ACHN (cell line): ENCODE data around the gene PHKA2.
"Not testable (repeated sequence)": the region's sequence is repeated elsewhere in the genome, so short reads cannot be mapped to it uniquely, and the experiment has no call there.

Experiments
- DNase-seq: peaks from one replicate; pipeline ENCODE4 v3.0.0-alpha.2; 2015
- in situ Hi-C: cut with HindIII; loops from 2 replicates; pipeline ENCODE4 v1.10.0; 2017; ENCODE audit warnings: low sequenced_read_pairs, low pct_ligation_motif_present, low pct_unique_long_range_greater_than_20kb

Gene PHKA2

DNA sequence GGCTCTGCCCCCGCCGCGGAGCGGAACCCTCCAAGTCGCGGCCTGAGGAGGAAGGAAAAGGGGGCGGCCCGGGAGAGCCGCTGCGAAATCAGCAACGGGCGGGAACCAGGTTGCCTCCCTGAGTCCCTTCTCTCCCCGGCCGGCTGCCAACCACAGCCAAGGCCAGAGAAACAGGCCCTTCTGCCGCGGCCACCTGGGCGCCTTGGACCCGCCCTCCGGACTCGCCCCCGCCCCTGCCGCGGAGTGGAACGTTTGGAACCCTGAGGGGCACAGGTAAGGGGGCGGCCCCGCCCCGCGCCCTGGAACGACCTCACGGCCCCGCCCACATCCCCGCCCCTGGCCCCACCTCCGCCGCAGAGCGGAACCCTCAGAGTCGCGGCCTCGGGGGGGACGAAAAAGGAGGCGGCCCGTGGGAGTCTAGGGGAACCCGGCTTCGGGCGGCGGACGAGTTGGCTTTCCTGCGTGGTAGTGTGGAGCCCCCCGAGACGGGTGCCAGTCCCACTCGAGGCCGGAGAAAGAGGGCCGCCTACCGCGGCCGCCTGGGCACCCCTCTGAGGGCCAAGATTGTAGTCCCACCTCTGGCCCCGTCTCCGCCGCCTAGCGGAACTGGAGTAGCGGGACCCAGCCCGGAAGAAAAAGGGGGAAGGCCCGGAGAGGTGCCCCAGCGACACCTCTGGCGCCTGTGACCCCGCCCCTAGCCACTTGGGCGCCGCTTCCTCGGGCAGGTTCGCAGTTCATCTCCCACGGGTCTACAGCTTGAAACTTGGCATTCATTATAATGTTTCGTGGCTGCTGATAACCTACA is 669 bp upstream of the PHKA2 start:
- in situ Hi-C loops = no loop called here
- peak; percentile 74 for DNase-seq

DNA sequence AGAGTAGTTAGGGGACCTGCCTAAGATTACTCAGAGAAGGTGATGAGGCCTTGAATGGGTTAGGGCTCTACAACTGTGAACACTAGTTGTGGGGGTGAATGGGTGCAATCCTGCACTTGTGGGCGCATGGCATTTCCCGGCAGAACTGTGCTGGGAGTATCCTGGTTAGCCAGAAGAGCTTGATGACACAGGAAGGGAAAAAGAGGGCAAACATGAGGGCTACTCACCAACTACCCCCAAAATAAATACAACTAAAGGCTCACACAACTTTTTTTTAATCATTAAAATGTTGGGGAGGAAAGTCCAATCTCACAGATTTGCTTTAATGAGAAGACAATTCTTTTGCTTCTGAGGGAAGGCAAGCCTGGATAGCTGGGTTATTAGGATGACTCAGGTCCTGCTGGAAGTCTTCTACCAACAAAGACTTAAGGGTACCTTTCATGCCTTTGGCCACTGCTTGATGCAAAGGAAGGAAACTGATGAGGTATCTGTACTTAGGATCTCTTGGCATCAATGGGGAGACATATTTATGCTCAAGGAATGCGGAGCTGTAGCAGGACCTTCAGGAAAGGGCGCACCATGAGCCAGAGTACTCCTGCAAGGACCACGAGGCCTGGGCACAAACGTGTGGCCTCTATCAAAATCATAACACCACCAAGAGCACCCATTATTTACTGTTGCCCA is 2.6 kb downstream of the PHKA2 start:
- no peak for DNase-seq
- in situ Hi-C loops = no loop called here

DNA sequence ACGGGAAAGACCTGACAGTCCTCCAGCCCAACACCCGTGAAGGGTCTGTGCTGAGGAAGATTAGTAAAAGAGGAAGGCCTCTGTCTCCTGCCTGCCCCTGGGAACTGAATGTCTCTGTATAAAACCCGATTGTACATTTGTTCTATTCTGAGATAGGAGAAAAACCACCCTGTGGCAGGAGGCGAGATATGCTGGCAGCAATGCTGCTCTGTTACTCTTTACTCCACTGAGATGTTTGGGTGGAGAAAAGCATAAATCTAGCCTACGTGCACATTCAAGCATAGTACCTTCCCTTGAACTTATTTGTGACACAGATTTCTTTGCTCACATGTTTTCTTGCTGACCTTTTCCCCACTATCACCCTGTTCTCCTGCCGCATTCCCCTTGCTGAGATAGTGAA is 3.7 kb downstream of the PHKA2 start:
- in situ Hi-C loops = not testable (repeated sequence)

DNA sequence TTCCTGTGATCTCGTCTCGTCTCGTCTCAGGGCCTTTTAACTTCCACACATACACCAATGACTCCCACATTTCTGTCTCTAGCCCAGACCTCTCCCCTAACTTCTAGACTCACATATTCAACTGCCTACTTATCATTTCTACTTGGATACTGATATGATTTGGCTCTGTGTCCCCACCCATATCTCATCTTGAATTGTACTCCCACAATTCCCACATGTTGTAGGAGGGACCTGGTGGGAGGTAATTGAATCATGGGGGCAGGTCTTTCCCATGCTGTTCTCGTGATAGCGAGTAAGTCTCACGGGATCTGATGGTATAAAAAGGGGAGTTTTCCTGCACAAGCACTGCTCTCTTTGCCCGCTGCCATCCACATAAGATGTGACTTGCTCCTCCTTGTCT is 8.9 kb downstream of the PHKA2 start:
- in situ Hi-C loops = no loop called here
- DNase-seq = no peak

More for the DNA sequence above, 3.7 kb downstream of the PHKA2 start:
- DNase-seq = not testable (repeated sequence)

DNA sequence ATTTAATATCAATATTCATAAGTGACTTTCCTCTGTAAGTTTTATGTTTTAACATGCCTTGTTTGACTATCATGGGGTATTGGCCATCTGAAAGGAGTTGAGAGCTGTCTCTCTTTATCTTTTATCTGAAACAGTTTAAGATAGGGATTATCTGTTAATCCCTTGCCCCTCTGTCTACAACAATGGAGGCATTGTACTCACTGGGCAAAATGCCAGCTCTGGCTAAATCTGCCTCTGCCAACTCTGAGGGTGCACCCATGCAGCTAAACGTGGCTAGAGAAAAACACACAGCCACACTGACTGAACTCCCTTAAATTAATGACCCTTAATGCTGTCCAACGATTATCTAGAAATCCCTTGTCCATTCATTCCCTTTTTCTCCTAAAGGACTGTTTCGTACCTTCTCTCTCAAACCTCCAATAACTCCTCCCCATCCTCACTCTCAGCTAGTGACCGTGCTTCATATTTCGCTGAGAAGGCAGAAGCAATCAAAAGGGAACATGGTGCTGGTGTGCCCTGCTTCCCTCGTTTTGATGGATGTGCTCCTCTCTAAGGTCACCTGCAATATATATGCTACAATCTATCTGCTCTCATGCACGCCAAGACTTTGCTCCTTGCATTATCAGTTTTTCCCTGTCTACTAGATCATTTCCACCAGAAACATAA is 10.3 kb downstream of the PHKA2 start:
- DNase-seq = no peak
- in situ Hi-C loops = no loop called here

DNA sequence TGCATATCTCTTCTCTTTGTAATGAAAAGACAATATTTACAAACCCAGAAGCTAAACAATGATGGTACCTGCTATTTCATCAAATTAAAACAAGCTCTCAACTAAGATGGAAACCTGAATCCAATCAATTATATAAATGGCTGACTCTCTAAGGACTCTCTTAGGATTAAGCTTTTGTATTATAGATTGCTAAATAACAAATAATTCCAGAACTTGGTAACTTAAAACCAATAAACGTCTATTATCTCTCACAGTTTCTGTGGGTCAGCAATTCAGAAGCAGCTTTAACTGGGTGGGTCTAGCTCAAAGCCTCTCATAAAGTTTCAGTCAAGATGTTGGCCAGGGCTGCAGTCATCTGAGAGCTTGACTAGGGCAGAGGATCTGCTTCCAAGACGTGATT is 12.4 kb downstream of the PHKA2 start:
- in situ Hi-C loops = no loop called here

DNA sequence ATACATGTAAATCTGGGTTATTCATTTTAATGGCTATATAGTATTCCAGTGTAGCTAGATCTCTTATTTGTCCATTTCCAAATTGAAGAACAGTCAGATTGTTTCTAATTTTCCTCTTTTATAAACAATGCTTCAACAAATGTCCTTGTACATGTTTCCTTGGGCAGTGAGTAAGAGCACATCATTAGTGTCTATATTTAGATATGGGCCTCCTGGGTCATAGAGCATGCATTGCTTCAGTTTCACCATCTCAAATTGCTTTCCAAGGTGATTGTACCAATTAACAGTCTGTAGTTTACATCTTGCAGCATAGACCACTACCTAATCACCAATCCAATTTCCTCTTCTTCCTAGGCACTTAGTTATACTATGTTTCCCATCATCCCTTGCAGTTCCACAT is 13.4 kb downstream of the PHKA2 start:
- DNase-seq = no peak
- in situ Hi-C loops = no loop called here

More for the DNA sequence above, 12.4 kb downstream of the PHKA2 start:
- no peak for DNase-seq

DNA sequence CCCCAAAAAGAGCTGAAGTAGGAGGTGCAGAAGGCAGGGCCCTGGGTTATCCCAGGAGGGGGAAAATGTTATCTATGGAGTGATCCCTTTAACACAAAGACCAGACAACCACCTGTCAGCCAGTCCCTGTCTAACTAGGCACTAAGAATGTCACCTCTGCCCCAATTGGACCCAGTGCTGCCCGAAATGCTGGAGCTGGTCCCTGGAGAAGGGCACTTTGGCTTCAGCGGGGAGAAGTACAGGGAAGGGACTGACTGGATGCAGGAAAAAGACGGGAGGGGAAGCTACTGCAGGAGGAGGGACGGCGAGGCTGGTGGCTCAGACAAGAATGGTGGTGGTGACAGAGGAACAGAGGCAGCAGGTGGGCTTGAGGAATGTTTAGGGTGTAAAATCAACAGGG is 17.3 kb downstream of the PHKA2 start:
- in situ Hi-C loops = no loop called here
- no peak for DNase-seq

DNA sequence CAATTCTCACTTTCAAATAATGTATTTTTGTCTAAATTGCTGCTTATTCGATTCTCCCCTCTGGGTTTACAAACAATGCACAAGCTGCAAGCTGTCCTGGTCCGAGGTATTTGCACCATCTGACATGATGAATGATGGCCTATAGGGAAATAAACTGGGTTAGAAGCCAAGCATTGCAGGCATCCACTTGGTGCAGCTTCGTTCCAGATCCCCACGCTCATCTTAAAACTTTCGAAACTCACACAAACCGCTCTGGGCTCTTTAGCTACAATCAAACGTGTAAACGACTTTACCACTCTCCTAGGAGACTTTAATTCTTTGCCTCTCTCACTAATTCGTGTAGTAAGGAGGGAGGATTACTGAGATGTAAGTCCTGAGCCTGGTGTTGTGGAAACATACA is 19.0 kb downstream of the PHKA2 start:
- in situ Hi-C loops = no loop called here

DNA sequence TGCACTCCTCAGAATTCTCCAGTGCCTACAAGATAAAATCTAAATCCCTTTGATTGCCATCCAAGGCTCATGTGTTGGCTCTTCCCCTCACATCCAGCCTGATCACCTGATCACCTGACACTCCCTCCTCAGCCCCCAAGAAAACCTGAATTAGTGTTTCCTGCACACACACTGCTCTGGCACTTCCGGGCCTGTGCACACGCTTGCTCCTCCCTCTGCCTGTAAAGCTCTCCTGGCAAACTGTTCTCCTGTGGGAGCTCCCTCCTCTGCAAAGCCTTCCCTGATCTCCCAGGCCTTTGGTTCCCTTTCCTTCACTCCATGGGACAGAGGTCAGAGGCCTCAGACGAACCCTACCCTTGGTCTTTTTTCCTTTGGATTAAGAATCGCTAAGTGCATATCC is 19.9 kb downstream of the PHKA2 start:
- in situ Hi-C loops = no loop called here
- no peak for DNase-seq

More for the DNA sequence above, 19.0 kb downstream of the PHKA2 start:
- no peak for DNase-seq

DNA sequence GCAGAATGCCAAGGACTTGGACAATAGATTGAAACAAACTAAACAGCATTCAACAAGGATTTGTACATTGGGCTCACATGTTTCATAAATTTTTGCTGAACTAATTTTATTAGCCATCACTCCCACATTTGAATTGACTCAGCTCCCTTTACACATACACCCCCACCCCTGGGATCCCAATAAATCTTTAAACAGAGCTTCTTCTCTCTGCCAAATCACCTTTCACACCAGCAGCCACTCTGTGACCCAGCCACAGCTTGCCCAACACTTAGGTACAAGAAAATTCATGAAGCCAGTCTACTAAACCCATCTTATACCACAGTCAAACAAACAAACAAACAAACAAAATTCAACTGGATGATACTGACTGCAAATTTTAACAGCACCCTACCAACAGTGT is 21.6 kb downstream of the PHKA2 start:
- DNase-seq = no peak
- in situ Hi-C loops = no loop called here

DNA sequence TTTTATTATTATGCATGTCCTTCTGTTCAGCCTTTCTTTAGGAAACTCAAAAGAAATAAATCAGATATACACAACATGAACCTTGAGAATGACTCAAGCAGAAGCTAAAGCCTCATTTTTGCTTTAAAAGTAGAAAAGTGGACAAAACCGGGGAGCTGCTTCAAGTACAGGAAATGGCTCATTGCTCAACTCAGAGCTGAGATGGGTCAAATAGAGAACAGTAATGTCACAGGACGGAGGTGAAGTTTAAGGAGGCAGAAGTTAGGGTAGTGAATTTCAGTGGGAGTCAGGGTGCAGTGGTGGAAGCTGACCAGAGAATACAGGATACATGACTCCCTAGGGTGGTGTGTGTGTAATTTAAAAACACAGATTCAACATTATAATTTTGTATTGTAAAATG is 22.2 kb downstream of the PHKA2 start:
- in situ Hi-C loops = no loop called here
- DNase-seq = no peak

DNA sequence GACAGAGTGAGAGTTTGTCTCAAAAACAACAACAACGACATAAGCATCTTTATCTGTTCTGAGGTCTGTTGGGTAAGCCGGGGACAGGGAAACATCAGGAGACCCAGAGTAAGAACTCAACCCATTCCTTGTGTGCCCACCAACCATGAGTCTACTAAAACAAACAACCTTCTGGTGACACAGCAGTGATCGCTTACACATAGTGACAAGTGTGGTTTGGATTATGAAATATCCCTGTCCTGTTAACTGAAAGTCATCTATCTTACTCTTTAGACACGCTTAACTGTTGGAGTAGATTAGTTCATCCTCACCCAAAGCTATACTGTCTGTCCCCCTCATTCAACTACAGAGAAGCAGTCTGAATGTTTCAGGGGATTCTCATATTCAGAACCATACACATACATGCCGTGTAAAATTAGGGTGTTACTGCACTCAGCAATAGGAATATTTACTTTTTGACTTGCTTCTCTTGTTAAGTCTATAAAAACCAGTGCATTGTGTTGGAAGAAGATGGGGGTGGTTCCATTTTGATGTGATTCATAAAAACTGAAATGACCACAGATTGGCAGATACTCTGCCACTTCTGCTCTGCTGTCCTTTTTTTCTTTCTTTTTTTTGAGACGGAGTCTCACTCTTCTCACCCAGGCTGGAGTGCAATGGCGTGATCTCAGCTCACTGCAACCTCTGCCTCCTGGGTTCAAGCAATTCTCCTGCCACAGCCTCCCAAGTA is 27.4 kb downstream of the PHKA2 start:
- in situ Hi-C loops = no loop called here

DNA sequence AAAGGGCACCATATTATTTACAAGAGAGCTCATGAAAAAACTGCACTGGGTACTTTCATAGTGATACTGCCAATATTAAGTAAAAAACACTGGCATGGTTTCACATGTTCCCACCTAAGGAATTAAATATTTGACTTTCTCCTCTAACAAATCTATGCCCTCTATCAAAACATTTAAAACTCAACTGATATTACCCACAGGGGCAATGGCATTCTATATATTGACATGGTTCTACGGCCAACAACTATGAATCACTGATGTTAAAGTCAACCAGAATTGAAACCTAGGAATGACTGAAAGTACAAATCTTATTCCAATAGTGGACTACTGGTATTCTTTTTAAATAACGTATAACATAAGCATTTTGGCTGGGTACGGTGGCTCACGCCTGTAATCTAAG is 28.2 kb downstream of the PHKA2 start:
- in situ Hi-C loops = no loop called here
- no peak for DNase-seq

More for the DNA sequence above, 27.4 kb downstream of the PHKA2 start:
- DNase-seq = no peak

DNA sequence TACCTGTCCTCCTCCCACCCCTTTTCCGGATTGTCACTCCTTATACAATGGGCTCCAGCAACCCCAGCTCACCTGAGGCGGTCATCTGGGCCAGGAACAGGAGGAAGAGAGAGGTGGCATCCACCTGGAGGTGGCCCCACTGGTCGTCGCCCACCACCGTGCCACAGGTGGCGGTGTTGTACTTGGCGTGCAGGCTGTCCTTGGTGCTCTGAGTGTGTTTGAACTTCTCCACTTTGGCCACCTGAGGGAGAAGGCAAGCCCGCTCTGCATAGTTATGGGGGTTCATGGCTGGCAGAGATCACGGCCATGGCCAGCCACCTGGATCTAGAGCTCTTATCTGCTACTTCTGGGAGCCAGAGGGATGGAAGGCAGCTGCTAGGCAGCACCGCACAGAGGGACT is 32.9 kb downstream of the PHKA2 start:
- in situ Hi-C loops = no loop called here
- DNase-seq = no peak

DNA sequence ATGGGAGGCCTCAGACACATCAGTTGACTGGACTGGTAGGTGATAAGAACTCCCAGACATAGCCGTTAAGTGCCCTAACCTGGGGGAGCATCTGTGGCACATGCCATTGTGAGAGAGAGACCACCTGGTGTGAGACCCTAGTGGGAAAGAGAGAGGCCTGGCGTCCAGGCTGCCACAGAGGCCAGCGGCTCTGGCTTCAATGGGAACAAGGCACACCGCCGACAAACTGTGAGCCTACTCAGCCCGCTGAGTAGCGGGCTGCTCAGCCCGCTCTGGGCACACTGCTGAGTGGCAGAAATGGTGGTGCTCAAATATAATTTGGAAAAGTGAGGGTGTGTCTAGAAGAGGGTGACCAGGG is 34.0 kb downstream of the PHKA2 start:
- no peak for DNase-seq

DNA sequence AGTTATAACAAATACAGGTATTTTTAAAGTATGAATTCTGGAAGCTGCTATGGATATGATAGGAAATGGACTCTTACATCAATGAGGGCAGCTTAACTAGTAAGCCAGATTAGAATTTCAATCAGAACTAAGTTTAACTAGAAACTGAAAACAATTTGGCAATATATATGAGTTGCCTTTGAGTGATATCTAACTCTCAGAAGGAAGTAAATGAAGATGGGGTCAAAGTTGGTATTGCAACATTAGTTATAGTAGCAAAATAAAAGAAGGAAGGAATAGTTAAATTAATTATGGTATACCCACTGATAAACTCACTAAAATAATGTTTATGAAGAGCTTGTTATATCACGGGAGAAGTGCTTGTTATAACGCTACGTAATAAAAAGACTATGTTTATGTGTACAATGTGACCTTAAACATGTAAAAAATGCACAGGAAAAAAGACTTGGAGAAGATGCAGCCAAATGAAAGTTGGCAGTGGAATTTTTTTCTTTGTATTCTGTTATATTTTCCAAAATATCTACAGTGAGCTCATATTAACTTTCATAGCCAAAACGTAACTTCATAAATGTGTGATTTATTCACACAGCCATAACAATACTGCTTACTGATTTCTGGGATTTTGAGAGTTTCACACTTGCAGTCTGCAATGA is 34.5 kb downstream of the PHKA2 start:
- in situ Hi-C loops = no loop called here
- DNase-seq = no peak

More for the DNA sequence above, 34.0 kb downstream of the PHKA2 start:
- in situ Hi-C loops = no loop called here

DNA sequence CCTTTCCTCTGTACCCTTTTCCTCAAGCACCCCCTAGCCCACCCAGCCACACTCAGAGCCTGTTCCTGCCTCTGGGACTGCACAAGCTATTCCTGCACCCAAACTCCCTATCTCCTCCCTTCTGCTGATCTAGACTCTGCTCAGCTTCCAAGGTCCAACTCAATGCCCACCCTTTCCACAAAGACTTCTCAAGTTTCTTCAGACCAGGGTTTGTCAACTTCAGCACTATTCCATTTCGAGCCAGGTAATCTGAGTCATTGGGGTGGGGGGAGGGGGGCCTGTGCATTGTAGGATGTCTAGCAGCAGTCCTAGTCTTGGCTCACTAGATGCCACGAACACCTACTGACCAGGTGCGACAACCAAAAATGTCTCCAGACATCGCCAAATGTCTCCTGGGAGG is 37.3 kb downstream of the PHKA2 start:
- no peak for DNase-seq
- in situ Hi-C loops = no loop called here

DNA sequence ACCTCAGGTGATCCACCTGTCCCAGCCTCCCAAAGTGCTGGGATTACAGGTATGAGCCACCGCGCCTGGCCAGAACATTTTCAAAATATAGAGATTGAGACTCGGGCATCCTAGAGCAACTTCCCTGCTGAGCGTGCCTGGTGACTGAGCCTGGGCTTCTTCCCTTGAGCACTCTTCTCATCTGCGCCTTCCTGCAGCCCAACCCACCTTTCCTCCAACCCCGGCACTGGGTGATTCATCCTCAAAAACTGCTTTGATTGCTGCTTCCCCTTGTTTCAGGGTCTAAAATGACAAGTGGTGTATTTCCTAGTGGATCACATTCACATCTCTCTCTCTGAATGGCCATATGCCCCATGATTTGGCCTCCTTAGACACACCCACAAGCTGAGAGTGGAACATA is 37.8 kb downstream of the PHKA2 start:
- DNase-seq = no peak
- in situ Hi-C loops = no loop called here
